Measurements from ENCODE around the gene SEMA5B. TPM values are rescaled to one million over a fixed set of nuclear protein-coding genes. Genes with fewer than 3 reads are reported as not detected.

SEMA5B gene
- polyA plus RNA-seq, 1 donor from 2014 or later, result 7.0 TPM

GRCh38 chr3:123034996-123035395 is 7.4 kb upstream of the SEMA5B start:
- no peaks in the 10 kb centered on the region for H3K27me3 ChIP-seq (ENCODE audit: insufficient read depth, low read depth, low read length)
- H3K36me3 ChIP-seq (ENCODE audit: insufficient read depth, low read length), result no peaks in the 10 kb centered on the region
- no peak overlapping the region for H3K4me2 ChIP-seq (ENCODE audit: low read length)
- no peaks in the 10 kb centered on the region for H3F3A ChIP-seq (ENCODE audit: insufficient read depth, low read length, poor library complexity, severe bottlenecking)
- TF ChIP-seq REST (IDR thresholded peaks at IDR 0.05; ENCODE audit: borderline replicate concordance) (no peak), RAD21 (conservative IDR thresholded peaks at IDR 0.05) (no peak), EZH2 (IDR thresholded peaks at IDR 0.05; ENCODE audit: borderline replicate concordance, insufficient read depth, low read length, poor library complexity, severe bottlenecking) (no peak), EP300 (conservative IDR thresholded peaks at IDR 0.05; ENCODE audit: poor library complexity, severe bottlenecking) (no peak), CTCF (IDR thresholded peaks at IDR 0.05; ENCODE audit: poor library complexity, severe bottlenecking) (no peak), POLR2AphosphoS5 (IDR thresholded peaks at IDR 0.05) (no peak), SMC3 (conservative IDR thresholded peaks at IDR 0.05; ENCODE audit: poor library complexity) (no peak), MXI1 (conservative IDR thresholded peaks at IDR 0.05; ENCODE audit: poor library complexity, severe bottlenecking) (no peak), TAF1 (IDR thresholded peaks at IDR 0.05; ENCODE audit: low read depth) (no peak)
- H3K9ac ChIP-seq (ENCODE audit: low read length), result no peak overlapping the region
- H3K9me3 ChIP-seq (ENCODE audit: low read length), result no peaks in the 10 kb centered on the region
- H3K27ac ChIP-seq (ENCODE audit: low read length), result no peak overlapping the region
- no peak overlapping the region for H3K4me3 ChIP-seq (ENCODE audit: low read length)
- H2AFZ ChIP-seq (ENCODE audit: low read depth, low read length), result no peak overlapping the region
- H4K20me1 ChIP-seq (ENCODE audit: insufficient read depth), result no peaks in the 10 kb centered on the region
- H3K79me2 ChIP-seq (replicated peaks; ENCODE audit: insufficient read depth, low read length), result no peaks in the 10 kb centered on the region
- H3K9me2 ChIP-seq (ENCODE audit: insufficient read depth, low read length), result no peaks in the 10 kb centered on the region

GRCh38 chr3:123034120-123034519 is 6.6 kb upstream of the SEMA5B start:
- H3K9me3 ChIP-seq (ENCODE audit: low read length), result no peaks in the 10 kb centered on the region
- no peak overlapping the region for H3K4me2 ChIP-seq (ENCODE audit: low read length)
- no peak overlapping the region for H3K9ac ChIP-seq (ENCODE audit: low read length)
- H3K27ac ChIP-seq (ENCODE audit: low read length), result no peak overlapping the region
- no peak overlapping the region for H3K4me3 ChIP-seq (ENCODE audit: low read length)
- H2AFZ ChIP-seq (ENCODE audit: low read depth, low read length), result no peak overlapping the region
- H3K36me3 ChIP-seq (ENCODE audit: insufficient read depth, low read length), result no peaks in the 10 kb centered on the region
- no peaks in the 10 kb centered on the region for H3K79me2 ChIP-seq (replicated peaks; ENCODE audit: insufficient read depth, low read length)
- H3K9me2 ChIP-seq (ENCODE audit: insufficient read depth, low read length), result no peaks in the 10 kb centered on the region
- no peaks in the 10 kb centered on the region for H3F3A ChIP-seq (ENCODE audit: insufficient read depth, low read length, poor library complexity, severe bottlenecking)
- H4K20me1 ChIP-seq (ENCODE audit: insufficient read depth), result no peaks in the 10 kb centered on the region
- TF ChIP-seq CTCF (IDR thresholded peaks at IDR 0.05; ENCODE audit: poor library complexity, severe bottlenecking) (no peak), TAF1 (IDR thresholded peaks at IDR 0.05; ENCODE audit: low read depth) (no peak), SMC3 (conservative IDR thresholded peaks at IDR 0.05; ENCODE audit: poor library complexity) (no peak), REST (IDR thresholded peaks at IDR 0.05; ENCODE audit: borderline replicate concordance) (no peak), EP300 (conservative IDR thresholded peaks at IDR 0.05; ENCODE audit: poor library complexity, severe bottlenecking) (no peak), POLR2AphosphoS5 (IDR thresholded peaks at IDR 0.05) (no peak), RAD21 (conservative IDR thresholded peaks at IDR 0.05) (no peak), MXI1 (conservative IDR thresholded peaks at IDR 0.05; ENCODE audit: poor library complexity, severe bottlenecking) (no peak), EZH2 (IDR thresholded peaks at IDR 0.05; ENCODE audit: borderline replicate concordance, insufficient read depth, low read length, poor library complexity, severe bottlenecking) (no peak)
- H3K27me3 ChIP-seq (ENCODE audit: insufficient read depth, low read depth, low read length), result no peaks in the 10 kb centered on the region
